Omental fat pad (tissue), 4 donors: ENCODE data around the gene EXOSC5. TPM values are rescaled to one million over a fixed set of nuclear protein-coding genes. Genes with fewer than 3 reads are reported as not detected.
"Not testable (repeated sequence)": the region's sequence is repeated elsewhere in the genome, so short reads cannot be mapped to it uniquely, and the experiment has no call there.

Source experiments
- ATAC-seq: fragments of 150-250 bp; one replicate; pipeline ENCODE4 v1.9.1; 2016; ENCODE audit warnings: mild to moderate bottlenecking, moderate library complexity; ENCODE audit not compliant: low FRiP score
- DNase-seq: peaks from one replicate; pipeline ENCODE4 v3.0.0-alpha.2; 2019; ENCODE audit warnings: low spot score
- total RNA-seq, 4 donors: library from RNA; depleted of rRNA; stranded (reverse); fragments of >200 nt; gene quantifications; one replicate each; pipeline ENCODE4 v1.1.0, GENCODE V29; 2016
- TF ChIP-seq, protein P1 (sequence below), 3 donors: fragments of 450-650 bp; IDR thresholded peaks; one replicate each; pipeline ENCODE4 v1.5.1; 2016 to 2017; ENCODE audit warnings: antibody characterized with exemption in 3 of 3, mild to moderate bottlenecking in 3 of 3, moderate library complexity in 2 of 3

The EXOSC5 gene
- total RNA-seq, 4 donors from 2014 or later, result 13.2 to 17.3 (median 15.7) TPM

DNA sequence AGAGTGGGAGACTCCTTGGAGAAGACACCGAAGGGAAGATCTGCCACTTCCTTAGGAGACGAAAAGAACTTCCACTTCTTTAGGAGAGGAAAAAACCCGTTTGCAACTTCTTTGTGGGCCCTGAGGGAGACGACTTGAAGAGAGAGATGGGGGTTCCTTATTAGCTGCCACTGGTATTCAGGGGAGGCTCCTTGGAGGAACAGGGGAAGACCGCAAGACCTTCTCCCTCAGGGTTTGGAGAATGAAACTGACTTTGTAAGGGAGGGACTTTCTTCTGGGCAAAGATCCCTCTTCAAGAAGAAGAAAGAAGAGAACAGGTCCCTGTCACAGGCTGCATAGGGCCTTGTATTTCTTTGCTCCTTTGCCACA is 875 bp upstream of the EXOSC5 start:
- no peak for ATAC-seq
- DNase-seq, result no peak

DNA sequence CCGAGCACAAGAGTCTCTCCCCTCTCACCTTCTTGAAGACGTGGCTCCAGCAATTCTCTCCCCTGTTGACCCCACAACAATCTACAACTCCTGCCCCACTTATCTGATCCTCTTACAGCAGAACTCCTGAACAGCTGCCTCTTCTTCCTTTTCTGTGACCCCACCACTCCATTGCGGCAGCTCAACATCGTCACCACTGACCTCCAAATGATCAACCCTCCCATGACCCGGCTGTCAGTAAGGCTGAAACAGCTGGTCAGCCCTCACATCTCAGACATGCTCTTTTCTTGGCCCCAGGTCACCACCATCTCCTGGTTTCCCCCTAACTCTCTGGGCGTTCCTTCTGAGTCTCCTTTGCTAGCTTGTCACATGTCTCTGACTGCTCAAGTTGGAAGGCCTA is 1.8 kb downstream of the EXOSC5 start:
- ATAC-seq (no peak), DNase-seq (no peak)
- TF ChIP-seq, protein P1, sequence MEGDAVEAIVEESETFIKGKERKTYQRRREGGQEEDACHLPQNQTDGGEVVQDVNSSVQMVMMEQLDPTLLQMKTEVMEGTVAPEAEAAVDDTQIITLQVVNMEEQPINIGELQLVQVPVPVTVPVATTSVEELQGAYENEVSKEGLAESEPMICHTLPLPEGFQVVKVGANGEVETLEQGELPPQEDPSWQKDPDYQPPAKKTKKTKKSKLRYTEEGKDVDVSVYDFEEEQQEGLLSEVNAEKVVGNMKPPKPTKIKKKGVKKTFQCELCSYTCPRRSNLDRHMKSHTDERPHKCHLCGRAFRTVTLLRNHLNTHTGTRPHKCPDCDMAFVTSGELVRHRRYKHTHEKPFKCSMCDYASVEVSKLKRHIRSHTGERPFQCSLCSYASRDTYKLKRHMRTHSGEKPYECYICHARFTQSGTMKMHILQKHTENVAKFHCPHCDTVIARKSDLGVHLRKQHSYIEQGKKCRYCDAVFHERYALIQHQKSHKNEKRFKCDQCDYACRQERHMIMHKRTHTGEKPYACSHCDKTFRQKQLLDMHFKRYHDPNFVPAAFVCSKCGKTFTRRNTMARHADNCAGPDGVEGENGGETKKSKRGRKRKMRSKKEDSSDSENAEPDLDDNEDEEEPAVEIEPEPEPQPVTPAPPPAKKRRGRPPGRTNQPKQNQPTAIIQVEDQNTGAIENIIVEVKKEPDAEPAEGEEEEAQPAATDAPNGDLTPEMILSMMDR (IDR thresholded peaks at IDR 0.05), result no peak

More for the DNA sequence above, 875 bp upstream of the EXOSC5 start:
- TF ChIP-seq, protein P1 (IDR thresholded peaks at IDR 0.05), result no peak

DNA sequence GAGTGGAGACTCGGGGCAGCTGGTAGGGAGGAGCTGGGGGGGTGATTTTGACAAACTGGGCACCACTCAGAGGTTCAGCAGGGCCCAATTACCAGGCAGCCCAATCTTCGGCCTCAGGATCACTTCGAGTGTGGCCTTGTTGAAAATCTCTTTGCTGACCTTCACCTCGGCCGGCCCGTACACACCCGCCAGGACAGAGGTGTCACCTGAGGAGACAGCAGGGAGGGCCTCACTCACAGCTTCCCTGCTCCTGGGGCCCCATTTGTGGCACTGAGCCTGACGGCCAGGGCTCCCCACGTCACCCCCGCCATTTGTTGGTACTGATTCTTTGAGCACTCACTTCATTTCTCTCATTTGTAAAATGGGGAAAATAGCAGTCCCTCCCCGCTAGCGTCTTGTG is 4.4 kb downstream of the EXOSC5 start:
- TF ChIP-seq, protein P1 (IDR thresholded peaks at IDR 0.05), result no peak
- no peak for DNase-seq
- ATAC-seq, result no peak

DNA sequence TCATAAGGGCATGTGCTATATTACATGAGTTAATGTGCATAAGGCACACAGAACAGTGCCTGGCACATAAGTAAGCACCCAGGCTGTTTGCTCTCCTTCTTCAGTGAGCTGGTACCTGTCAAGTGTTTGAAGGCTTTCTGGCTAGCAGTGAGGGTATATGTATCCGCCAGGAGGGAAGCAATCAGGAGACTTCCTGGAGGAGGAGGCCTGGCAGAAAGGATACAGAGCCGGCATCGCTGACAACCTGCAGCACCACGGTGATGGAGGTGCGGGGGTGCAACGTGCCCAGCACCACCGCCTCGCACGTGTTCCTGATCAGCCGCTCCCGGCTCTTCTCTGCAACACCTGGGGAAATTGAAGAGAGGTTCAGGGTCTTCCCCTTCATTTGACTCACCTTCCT is 5.5 kb downstream of the EXOSC5 start:
- DNase-seq (no peak), ATAC-seq (no peak)
- TF ChIP-seq, protein P1 (IDR thresholded peaks at IDR 0.05), result no peak

DNA sequence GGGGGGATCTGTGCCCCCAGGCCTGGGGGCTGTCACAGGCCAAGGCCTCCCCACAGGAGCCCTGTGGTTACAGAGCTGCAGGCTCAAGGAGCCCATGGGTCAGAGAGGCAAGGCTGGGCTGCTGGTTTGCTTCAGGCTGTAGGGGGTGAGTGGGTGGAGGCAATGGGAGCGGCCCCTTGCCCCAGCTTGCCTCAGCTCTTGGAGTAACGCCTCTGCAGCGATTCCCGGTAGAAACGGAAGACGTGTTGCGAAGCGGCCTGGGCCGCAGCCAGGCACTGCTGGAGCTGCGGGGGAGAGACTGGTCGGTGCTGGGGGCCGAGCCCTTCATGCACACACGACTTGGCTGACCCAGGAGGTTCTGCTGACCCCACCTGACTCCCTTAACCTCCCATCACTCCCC is 10.7 kb downstream of the EXOSC5 start:
- ATAC-seq, result peak; percentile 90
- TF ChIP-seq, protein P1 (IDR thresholded peaks at IDR 0.05), result no peak
- DNase-seq, result peak; percentile 32

DNA sequence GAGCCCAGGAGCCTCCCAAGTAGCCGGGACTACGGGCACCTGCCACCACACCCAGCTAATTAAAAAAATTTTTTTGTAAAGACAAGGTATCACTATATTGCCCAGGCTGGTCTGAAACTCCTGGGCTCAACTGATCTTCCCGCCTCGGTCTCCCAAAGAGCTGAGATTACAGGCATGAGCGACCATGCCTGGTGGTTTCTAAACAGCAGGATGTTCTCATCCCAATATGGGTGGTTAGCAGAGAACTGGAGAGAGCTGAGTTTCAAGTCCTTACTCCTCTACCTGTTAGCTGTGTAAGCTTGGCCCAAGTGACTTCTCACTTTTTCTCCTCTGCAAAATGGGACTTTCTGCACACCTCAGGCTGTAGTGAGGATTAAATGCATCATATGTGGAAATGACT is 12.8 kb downstream of the EXOSC5 start:
- DNase-seq (no peak), ATAC-seq (no peak)
- TF ChIP-seq, protein P1 (IDR thresholded peaks at IDR 0.05), result no peak

DNA sequence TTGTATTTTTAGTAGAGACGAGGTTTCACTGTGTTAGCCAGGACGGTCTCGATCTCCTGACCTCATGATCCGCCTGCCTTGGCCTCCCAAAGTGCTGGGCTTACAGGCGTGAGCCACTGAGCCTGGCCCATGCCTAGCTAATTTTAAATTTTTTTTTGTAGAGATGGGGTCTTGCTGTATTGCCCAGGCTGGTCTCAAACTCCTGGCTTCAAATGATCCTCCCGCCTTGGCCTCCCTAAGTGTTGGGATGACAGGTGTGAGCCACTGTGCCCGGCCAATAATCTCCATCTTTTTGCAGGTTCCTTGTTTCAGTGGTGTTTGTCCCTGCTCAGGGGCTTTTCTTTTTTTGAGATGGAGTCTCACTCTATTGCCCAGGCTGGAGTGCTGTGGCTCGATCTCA is 15.6 kb downstream of the EXOSC5 start:
- DNase-seq, result not testable (repeated sequence)

More for the DNA sequence above, 15.6 kb downstream of the EXOSC5 start:
- not testable (repeated sequence) for ATAC-seq
